SJSA1 (cell line): ENCODE data around the gene FKBP8. TPM values are rescaled to one million over a fixed set of nuclear protein-coding genes. Genes with fewer than 3 reads are reported as not detected.
"Not testable (repeated sequence)": the region's sequence is repeated elsewhere in the genome, so short reads cannot be mapped to it uniquely, and the experiment has no call there.

Source experiments
- DNase-seq, 2 experiments: peaks; one replicate each; pipeline ENCODE4 v3.0.0-alpha.2; 2015 to 2020; ENCODE audit warnings: low spot score in 2 of 2, low read depth in 1 of 2
- H3K27ac ChIP-seq: fragments of 250-450 bp; sonication (Bioruptor Pico); 2 replicates; pipeline ENCODE4 v1.5.1; 2020; ENCODE audit warnings: mild to moderate bottlenecking, moderate library complexity
- H3K27me3 ChIP-seq: fragments of 250-450 bp; sonication (Bioruptor Pico); replicated peaks from 2 replicates; pipeline ENCODE4 v1.5.1; 2020; ENCODE audit warnings: mild to moderate bottlenecking, moderate library complexity
- H3K36me3 ChIP-seq: fragments of 250-450 bp; sonication (Bioruptor Pico); 2 replicates; pipeline ENCODE4 v1.5.1; 2020; ENCODE audit warnings: mild to moderate bottlenecking
- H3K4me1 ChIP-seq: fragments of 250-450 bp; sonication (Bioruptor Pico); replicated peaks from 2 replicates; pipeline ENCODE4 v1.6.1; 2021; ENCODE audit warnings: mild to moderate bottlenecking
- H3K4me3 ChIP-seq: fragments of 250-450 bp; sonication (Bioruptor Pico); 2 replicates; pipeline ENCODE4 v1.5.1; 2020; ENCODE audit warnings: mild to moderate bottlenecking
- H3K9me3 ChIP-seq: fragments of 250-450 bp; sonication (Bioruptor Pico); replicated peaks from 2 replicates; pipeline ENCODE4 v1.5.1; 2020; ENCODE audit warnings: mild to moderate bottlenecking
- total RNA-seq: library from RNA; depleted of rRNA; stranded (reverse); fragments of >200 nt; shearing (Covaris generic); gene quantifications from 2 replicates; pipeline ENCODE4 v1.2.3, GENCODE V29; 2014

FKBP8 gene
- total RNA-seq, 1 experiment from 2014 or later, result 212 TPM

DNA sequence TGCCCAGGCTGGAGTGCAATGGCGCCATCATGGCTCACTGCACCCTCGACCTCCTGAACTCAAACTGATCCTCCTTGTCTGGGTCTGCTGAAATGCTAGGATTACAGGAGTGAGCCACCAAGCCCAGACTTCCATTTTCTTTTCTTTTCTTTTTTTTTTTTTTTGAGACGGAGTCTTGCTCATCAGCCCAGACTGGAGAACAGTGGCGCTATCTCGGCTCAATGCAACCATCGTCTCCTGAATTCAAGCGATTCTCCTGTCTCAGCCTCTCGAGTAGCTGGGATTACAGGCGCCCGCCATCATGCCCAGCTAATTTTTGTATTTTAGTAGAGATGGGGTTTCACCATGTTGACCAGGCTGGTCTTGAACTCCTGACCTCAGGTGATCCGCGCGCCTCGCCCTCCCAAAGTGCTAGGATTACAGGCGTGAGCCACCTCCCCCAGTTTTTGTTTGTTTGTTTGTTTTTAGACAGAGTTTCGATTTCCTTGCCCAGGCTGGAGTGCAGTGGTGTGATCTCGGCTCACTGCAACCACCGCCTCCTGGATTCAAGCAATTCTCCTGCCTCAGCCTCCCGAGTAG, 20.4 kb downstream of the FKBP8 start:
- not testable (repeated sequence) for H3K36me3 ChIP-seq, DNase-seq, H3K27ac ChIP-seq, H3K9me3 ChIP-seq, H3K27me3 ChIP-seq
- Histone ChIP-seq H3K4me3 (peak overlapping the region; percentile 14), H3K4me1 (peaks cover 10% of the 10 kb centered on the region)

DNA sequence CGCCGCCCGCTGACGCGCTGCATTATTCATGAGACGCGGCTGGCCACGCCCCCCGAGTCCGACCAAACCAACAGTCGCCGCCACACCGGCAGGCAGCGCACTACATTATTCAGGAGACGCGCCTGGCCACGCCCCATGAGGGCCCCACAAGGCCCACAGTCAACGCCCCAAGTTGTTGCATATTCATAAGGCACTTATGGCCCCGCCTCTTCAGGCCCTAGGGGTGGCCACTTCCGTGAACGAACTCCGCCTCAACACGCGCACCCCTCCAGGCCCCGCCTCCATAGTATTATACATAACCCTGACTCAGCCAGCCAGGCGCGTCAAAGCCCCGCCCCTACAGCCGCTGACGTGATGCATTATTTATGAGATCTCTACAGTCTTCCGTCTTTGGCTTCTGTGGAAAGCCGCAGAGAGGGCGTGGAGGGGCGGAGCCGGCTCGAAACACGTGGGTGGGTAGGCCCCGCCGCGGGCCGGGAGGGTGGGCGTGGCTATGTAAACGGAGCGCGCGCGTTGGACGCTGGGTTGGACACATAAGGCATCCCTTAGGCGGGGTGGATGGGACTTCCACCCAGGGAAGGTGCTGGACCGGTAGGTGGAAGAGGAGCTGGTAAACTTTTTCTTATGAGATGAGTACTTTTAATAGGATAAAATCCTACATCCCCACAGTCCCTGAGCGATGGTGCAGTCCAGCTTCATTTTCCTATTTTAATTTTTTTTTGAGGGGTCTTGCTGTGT, 21.1 kb downstream of the FKBP8 start:
- peak; percentile 100 for DNase-seq
- no peaks in the 10 kb centered on the region for H3K9me3 ChIP-seq
- peak overlapping the region; percentile 92 for H3K4me3 ChIP-seq
- peaks cover 8% of the 10 kb centered on the region for H3K36me3 ChIP-seq
- H3K27ac ChIP-seq, result peak overlapping the region; percentile 89
- H3K4me1 ChIP-seq, result peaks cover 10% of the 10 kb centered on the region
- H3K27me3 ChIP-seq, result no peaks in the 10 kb centered on the region

DNA sequence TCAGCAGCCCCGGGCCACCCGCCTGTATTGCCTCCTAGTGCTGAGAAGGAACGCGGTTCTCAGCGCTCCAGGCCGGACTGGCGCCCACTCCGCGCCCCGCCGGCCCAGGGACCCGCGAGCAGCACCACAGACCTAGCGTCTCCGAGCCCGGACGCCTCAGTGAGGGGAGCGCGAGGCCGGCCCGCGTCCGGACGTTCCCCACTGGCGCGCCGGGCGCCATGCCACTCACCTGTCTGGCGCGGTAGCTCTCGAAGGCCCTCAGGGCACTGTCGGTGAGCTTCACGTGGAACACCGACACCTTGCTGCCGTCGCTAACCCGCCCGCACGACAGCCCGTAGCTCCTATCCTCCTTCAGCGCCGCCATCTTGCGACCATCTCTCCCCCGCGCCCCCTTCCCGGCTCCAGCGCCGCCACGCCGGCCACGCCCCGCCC, 21.7 kb downstream of the FKBP8 start, which contains the start of gene ELL:
ELL (minus strand) TSS at position 379 of the 432 bp plus-strand sequence; CDS start at position 364, 15 bp downstream.
- no peaks in the 10 kb centered on the region for H3K9me3 ChIP-seq
- peaks cover 13% of the 10 kb centered on the region for H3K4me1 ChIP-seq
- H3K4me3 ChIP-seq, result peak within 1 kb of the TSS; percentile 92
- peaks cover 8% of the 10 kb centered on the region for H3K36me3 ChIP-seq
- H3K27ac ChIP-seq, result peak within 1 kb of the TSS; percentile 89
- DNase-seq, result no peak
- H3K27me3 ChIP-seq, result no peaks in the 10 kb centered on the region

DNA sequence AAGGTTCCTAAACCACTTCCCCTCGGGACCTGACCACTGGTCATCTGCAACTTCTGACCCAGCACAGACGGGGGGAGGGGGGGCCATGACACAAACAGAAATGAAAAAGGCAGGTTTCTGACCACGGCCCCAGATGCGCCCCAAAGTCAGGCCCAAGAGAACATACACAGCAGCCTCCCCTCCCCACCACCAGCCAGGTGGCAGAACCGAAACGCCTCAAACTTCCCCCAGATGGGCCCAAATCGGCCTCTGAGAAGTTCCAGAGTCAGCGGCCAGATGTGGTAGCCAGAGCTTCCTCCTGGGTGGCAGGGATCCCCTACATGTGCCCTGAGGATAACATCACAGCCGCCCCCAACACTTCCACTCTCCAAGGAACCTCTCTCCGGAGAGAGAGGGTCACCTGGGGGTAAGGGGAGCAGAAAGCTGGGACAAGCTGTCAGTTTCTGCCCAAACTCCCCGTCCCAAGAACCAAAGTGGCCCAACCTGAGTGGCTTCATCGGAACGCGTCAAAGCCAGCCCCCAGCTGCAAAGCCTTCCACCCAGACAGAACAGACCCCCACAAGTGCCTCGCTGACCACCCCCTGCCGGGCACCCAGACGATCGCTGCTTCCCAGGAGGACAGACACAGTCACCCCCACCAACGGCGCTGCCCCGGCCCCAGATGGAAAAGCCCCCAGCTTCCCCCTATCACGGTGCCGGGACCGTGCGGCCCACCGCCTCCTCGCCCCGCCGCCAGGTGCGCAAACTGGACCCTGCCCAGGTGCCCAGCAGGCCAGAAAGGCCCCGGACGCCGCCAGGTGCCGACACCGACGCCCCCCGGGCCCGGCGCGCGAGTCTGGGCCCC, 22.3 kb downstream of the FKBP8 start:
- no peak for DNase-seq
- peak overlapping the region; percentile 89 for H3K27ac ChIP-seq

DNA sequence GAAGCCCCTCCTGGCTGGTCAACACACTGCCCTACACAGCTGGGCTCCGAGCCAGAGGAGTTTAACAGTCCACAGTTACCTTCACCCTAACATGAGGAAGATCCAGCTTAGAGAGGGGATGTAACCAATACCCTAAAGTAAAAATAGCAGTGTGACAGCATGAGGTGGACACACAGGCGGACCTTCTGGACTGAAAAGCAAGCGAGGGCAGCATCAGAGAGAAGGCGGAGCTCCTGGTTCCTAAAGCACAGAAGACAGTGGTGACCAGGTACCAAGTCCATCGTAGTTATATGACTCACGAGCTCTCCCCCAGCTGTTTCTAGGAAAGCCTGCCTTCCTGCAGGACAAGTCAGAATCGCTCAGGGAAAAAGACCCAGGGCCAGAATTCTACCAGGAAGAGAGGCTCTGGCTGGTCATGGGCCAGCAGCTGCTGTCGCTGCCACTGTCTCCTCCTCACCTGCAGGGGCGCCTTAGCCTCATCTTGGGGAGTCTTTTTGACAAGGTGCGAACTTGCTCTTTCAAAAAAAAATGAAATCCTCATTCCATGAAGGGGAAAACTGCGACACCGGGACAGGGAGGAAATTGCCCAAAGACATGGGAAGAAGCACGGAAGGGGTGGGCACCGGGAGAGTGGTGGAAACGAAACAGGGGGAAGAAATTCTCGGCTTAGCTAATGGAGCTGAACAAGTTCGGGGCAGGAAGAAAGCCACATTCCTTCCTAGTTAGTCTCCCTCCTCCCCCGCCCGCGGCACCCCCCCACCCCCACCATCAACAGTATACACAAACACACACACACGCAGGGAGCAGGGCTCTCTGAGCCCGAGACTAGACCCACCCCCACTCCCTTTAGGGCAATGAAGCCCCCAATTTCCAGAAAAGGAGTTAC, 23.2 kb downstream of the FKBP8 start:
- H3K36me3 ChIP-seq, result peaks cover 13% of the 10 kb centered on the region
- peak overlapping the region; percentile 92 for H3K4me3 ChIP-seq

More for the DNA sequence above, 22.3 kb downstream of the FKBP8 start:
- Histone ChIP-seq H3K27me3 (no peaks in the 10 kb centered on the region), H3K36me3 (peaks cover 8% of the 10 kb centered on the region), H3K9me3 (no peaks in the 10 kb centered on the region), H3K4me3 (peak overlapping the region; percentile 92), H3K4me1 (peaks cover 19% of the 10 kb centered on the region)

DNA sequence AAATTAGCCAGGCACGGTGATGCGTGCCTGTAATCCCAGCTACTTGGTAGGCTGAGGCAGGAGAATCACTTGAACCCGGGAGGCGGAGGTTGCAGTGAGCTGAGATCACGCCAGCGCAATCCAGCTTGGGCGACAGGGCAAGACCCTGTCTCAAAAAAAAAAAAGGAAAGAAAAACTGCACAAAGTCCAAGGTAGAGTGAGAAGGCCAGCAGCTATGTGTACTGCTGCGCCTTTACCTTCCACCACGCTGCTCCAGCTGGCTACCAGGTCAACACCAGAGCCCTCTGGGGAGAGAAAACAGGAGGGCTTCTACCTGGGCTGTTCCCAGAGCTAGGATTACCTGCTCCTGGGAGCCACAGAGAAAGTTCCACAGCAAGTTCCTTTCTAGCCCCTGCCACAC, 24.7 kb downstream of the FKBP8 start:
- H3K4me1 ChIP-seq, result peaks cover 38% of the 10 kb centered on the region
- H3K27ac ChIP-seq, result no peak overlapping the region
- no peak for DNase-seq
- H3K27me3 ChIP-seq, result no peaks in the 10 kb centered on the region
- no peak overlapping the region for H3K4me3 ChIP-seq
- no peaks in the 10 kb centered on the region for H3K9me3 ChIP-seq
- peaks cover 21% of the 10 kb centered on the region for H3K36me3 ChIP-seq

More for the DNA sequence above, 23.2 kb downstream of the FKBP8 start:
- H3K4me1 ChIP-seq, result peaks cover 28% of the 10 kb centered on the region
- peak overlapping the region; percentile 89 for H3K27ac ChIP-seq
- H3K27me3 ChIP-seq, result no peaks in the 10 kb centered on the region
- peak; percentile 78 to 91 for DNase-seq
- no peaks in the 10 kb centered on the region for H3K9me3 ChIP-seq

DNA sequence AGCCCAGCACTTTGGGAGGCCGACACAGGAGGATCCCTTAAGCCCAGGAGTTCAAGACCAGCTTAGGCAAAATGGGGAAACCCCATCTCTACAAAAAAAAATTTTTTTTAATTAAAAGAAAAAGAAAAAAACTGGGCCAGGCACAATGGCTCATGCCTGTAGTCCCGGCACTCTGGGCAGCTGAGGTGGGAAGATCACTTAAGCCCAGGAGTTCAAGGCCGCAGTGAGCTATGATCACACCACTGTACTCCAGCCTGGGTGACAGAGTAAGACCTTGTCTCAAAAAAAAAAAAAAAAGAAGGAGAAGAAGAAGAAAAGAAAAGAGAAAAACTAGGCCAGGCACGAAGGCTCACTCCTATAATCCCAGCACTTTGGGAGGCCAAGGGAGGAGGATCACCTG, 25.8 kb downstream of the FKBP8 start:
- H3K27me3 ChIP-seq, result no peaks in the 10 kb centered on the region
- no peak overlapping the region for H3K27ac ChIP-seq
- H3K36me3 ChIP-seq, result peaks cover 21% of the 10 kb centered on the region
- DNase-seq, result no peak
- H3K4me1 ChIP-seq, result peaks cover 38% of the 10 kb centered on the region
- no peak overlapping the region for H3K4me3 ChIP-seq
- H3K9me3 ChIP-seq, result no peaks in the 10 kb centered on the region

DNA sequence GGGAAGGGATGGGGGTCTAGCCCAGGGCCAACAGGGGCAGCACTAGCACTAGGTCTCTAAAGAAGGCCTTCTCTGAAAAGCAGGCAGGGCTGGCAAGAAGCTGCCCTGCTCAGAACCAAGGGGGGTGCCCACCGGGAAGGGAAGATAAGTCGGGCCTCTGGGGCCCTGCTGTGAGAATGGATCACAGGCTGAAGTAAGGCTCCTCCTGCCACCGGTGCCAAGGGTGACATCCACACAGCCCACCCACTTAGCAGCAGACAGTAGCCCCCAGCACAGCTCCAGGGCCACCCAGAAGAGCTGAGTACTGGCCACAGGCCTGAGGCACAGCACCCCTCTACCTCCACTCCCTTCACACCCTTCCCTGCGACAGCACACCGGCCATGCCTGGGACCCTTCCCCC, 27.4 kb downstream of the FKBP8 start:
- Histone ChIP-seq H3K4me1 (peaks cover 38% of the 10 kb centered on the region), H3K36me3 (peaks cover 12% of the 10 kb centered on the region), H3K27me3 (no peaks in the 10 kb centered on the region), H3K4me3 (no peak overlapping the region), H3K27ac (no peak overlapping the region), H3K9me3 (no peaks in the 10 kb centered on the region)
- DNase-seq, result peak; percentile 15 to 63

DNA sequence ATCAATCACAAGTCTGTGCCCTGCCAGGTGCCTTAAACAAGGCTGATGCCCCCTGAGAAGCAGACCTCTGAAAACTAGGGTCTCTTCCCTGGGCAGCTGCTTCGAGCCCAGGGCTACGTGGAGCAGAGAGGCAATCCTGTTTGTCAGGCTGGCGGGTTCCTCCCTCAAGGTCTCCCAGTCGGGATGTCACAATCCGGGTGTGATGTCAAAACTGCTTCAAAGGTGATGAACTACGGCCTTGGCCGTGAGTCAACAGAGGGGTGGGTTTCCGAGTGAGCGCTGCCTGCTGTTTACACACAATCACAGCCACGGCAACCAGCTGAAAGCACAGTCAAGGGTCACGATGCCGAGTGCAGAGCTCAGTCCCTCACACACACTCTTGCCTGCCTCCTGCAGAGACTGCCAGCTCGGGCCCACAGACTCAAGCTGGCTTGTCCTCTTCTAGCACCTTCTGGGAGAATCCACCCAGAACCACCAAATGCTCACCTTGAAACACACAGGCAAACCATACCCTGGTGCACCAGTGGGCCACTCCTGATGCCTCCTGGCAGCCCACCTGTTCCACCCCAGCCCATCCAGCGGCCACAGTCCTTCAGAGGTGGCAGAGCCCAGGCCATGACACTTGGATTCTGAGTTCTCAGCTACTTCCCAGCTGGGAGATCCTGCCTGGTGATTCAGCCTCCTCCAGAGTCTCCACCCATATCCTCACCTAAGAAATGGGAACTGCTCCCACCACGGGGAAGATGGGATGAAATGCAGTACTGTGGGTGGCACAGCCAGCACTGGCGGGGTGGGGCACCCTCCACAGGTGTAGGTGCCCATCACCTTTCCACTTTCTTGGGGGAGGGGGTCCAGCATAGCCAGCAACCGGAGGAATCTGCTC, 28.3 kb downstream of the FKBP8 start:
- H3K4me3 ChIP-seq, result no peak overlapping the region
- peaks cover 12% of the 10 kb centered on the region for H3K36me3 ChIP-seq
- H3K27me3 ChIP-seq, result no peaks in the 10 kb centered on the region
- H3K27ac ChIP-seq, result no peak overlapping the region
- H3K4me1 ChIP-seq, result peaks cover 36% of the 10 kb centered on the region
- H3K9me3 ChIP-seq, result no peaks in the 10 kb centered on the region
- DNase-seq, result no peak

DNA sequence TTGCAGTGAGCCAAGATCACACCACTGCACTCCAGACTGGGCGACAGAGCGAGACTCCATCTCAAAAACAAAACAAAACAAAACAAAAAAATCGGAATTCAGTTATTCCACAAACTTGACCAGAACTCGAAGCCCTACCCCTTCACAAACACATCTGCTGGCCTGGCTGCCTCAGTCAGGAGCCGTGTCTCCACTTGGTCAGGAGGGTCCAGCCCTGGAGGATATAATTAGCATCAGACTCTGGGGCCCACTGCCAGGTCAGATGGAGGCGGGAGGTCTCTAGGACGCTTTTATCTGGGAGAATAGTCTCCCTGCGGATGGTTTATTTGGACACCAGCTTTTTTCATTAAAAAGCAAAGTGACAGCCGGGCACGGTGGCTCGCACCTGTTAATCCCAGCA, 29.5 kb downstream of the FKBP8 start:
- peaks cover 12% of the 10 kb centered on the region for H3K36me3 ChIP-seq
- H3K4me3 ChIP-seq, result no peak overlapping the region
- DNase-seq, result no peak
- H3K4me1 ChIP-seq, result peaks cover 27% of the 10 kb centered on the region
- H3K9me3 ChIP-seq, result no peaks in the 10 kb centered on the region
- H3K27ac ChIP-seq, result no peak overlapping the region
- no peaks in the 10 kb centered on the region for H3K27me3 ChIP-seq

DNA sequence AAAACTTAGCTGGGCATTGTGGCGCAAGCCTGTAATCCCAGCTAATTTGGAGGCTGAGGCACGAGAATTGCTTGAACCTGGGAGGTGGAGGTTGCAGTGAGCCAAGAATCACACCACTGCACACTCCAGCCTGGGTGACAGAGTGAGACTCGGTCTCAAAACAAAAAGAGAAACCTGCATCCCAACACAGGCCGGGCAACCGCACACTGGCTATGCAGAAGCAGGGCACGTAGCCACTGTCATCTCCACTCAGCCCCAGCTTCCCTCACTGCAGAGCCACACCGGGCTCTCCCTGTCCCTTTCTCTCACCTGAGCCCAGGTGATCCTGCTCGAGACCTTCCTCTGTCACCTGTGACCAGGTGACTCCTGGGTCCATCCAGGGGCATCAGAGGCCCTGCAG, 33.2 kb downstream of the FKBP8 start:
- peaks cover 10% of the 10 kb centered on the region for H3K4me1 ChIP-seq
- no peak overlapping the region for H3K4me3 ChIP-seq
- H3K36me3 ChIP-seq, result peaks cover 7% of the 10 kb centered on the region
- no peaks in the 10 kb centered on the region for H3K27me3 ChIP-seq
- DNase-seq, result no peak
- H3K9me3 ChIP-seq, result no peaks in the 10 kb centered on the region
- H3K27ac ChIP-seq, result no peak overlapping the region

DNA sequence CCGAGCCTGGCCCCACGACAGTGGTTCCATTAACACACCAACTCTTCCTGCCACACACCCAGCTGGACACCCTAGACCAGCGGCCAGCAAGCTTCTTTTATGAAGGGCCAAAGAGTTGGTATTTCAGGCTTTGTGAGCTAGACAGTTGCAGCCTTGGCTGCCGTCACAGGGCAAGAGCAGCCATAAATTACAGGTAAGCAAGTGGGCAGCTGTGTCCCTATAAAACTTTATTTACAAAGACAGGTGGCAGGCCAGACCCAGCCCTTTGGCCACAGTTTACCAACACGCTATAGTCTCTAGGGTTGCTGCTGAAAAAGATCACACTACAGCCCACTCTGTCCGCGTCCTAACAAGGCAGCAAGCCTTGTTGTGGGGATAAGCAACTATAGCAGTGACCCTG, 34.8 kb downstream of the FKBP8 start:
- H3K27ac ChIP-seq, result no peak overlapping the region
- no peaks in the 10 kb centered on the region for H3K4me1 ChIP-seq
- H3K36me3 ChIP-seq, result no peaks in the 10 kb centered on the region; the same call in 1 of the 2 replicates
- no peak for DNase-seq
- no peaks in the 10 kb centered on the region for H3K9me3 ChIP-seq
- no peaks in the 10 kb centered on the region for H3K27me3 ChIP-seq
- H3K4me3 ChIP-seq, result no peak overlapping the region
